ENCODE data around the gene KCNJ8. TPM values are rescaled to one million over a fixed set of nuclear protein-coding genes. Genes with fewer than 3 reads are reported as not detected.

Gene KCNJ8
- total RNA-seq, 6 experiments from 2014 or later: 0.69 to 8.9 (median 8.0) TPM

GRCh38 chr12:21809100-21809499 lies 34.6 kb upstream of the KCNJ8 start:
- Mint-ChIP-seq H3K4me1 (ENCODE audit: low read depth) (no peaks in the 10 kb centered on the region), H3K27ac (no peak overlapping the region), H3K4me3 (no peak overlapping the region), H3K36me3 (ENCODE audit: low read depth) (peaks cover 4% of the 10 kb centered on the region; the same call in 1 of the 2 replicates), H3K27me3 (ENCODE audit: insufficient read depth) (no peaks in the 10 kb centered on the region), H3K9me3 (peaks cover 4% of the 10 kb centered on the region; the same call in 1 of the 2 replicates)
- no peak for DNase-seq
- TF ChIP-seq CTCF (IDR thresholded peaks at IDR 0.05): no peak

- no peak overlapping the region for H3K27ac Mint-ChIP-seq
- TF ChIP-seq CTCF (IDR thresholded peaks at IDR 0.05): no peak
- H3K27me3 Mint-ChIP-seq (ENCODE audit: insufficient read depth): no peaks in the 10 kb centered on the region
- H3K36me3 Mint-ChIP-seq (ENCODE audit: low read depth): peaks cover 4% of the 10 kb centered on the region; the same call in 1 of the 2 replicates
- no peak for DNase-seq
- peaks cover 4% of the 10 kb centered on the region; the same call in 1 of the 2 replicates for H3K9me3 Mint-ChIP-seq
- H3K4me3 Mint-ChIP-seq: no peak overlapping the region
- H3K4me1 Mint-ChIP-seq (ENCODE audit: low read depth): no peaks in the 10 kb centered on the region
Observed at GRCh38 chr12:21806255-21806654, 31.7 kb upstream of the KCNJ8 start.

- no peaks in the 10 kb centered on the region for H3K9me3 Mint-ChIP-seq
- no peaks in the 10 kb centered on the region for H3K4me1 Mint-ChIP-seq (ENCODE audit: low read depth)
- H3K36me3 Mint-ChIP-seq (ENCODE audit: low read depth): no peaks in the 10 kb centered on the region
- no peak for TF ChIP-seq CTCF (IDR thresholded peaks at IDR 0.05)
- H3K27me3 Mint-ChIP-seq (ENCODE audit: insufficient read depth): no peaks in the 10 kb centered on the region
- no peak overlapping the region for H3K4me3 Mint-ChIP-seq
- H3K27ac Mint-ChIP-seq: no peak overlapping the region
- DNase-seq: no peak
Observed at GRCh38 chr12:21801522-21802288, 27.2 kb upstream of the KCNJ8 start.

- H3K27me3 Mint-ChIP-seq (ENCODE audit: insufficient read depth): no peaks in the 10 kb centered on the region
- H3K36me3 Mint-ChIP-seq (ENCODE audit: low read depth): no peaks in the 10 kb centered on the region
- no peak for DNase-seq
- H3K4me1 Mint-ChIP-seq (ENCODE audit: low read depth): no peaks in the 10 kb centered on the region
- no peak overlapping the region for H3K4me3 Mint-ChIP-seq
- no peak overlapping the region for H3K27ac Mint-ChIP-seq
- no peak for TF ChIP-seq CTCF (IDR thresholded peaks at IDR 0.05)
- no peaks in the 10 kb centered on the region for H3K9me3 Mint-ChIP-seq
Observed at GRCh38 chr12:21800011-21800410, 25.5 kb upstream of the KCNJ8 start.

GRCh38 chr12:21797539-21797938 lies 23.0 kb upstream of the KCNJ8 start:
- Mint-ChIP-seq H3K4me1 (ENCODE audit: low read depth) (no peaks in the 10 kb centered on the region), H3K9me3 (peaks cover 8% of the 10 kb centered on the region; the same call in 1 of the 2 replicates), H3K27ac (no peak overlapping the region), H3K4me3 (no peak overlapping the region), H3K36me3 (ENCODE audit: low read depth) (no peaks in the 10 kb centered on the region; the same call in 1 of the 2 replicates), H3K27me3 (ENCODE audit: insufficient read depth) (no peaks in the 10 kb centered on the region)
- DNase-seq: no peak
- TF ChIP-seq CTCF (IDR thresholded peaks at IDR 0.05): no peak
